Measurements from ENCODE around the gene CNTNAP2. TPM values are rescaled to one million over a fixed set of nuclear protein-coding genes. Genes with fewer than 3 reads are reported as not detected.

Gene CNTNAP2
- total RNA-seq, 1 donor from 2014 or later: 0.27 TPM

DNA sequence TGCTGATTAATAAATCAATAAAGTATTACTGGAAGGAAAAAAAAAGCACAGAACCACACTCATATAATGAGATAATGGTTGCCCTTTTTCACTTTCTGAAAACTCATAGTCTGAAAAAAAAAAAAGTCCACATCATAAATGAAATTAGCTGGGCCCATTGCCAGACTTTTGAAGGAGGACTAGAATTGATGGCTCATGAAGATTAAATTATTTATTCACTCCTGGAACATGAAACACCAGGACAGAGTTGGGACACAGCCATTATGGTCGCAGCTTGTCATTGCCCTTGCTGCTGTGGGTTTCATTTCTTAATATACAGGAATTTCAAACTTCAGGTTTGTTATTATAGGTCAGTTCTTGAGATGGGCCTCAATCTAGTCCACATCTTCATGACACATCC, 91.9 kb downstream of the CNTNAP2 start:
- no peaks in the 10 kb centered on the region for H3K27me3 Mint-ChIP-seq (ENCODE audit: low read depth)
- H3K9me3 Mint-ChIP-seq (ENCODE audit: low read depth): no peaks in the 10 kb centered on the region
- no peak overlapping the region for H3K4me3 Mint-ChIP-seq (ENCODE audit: unreplicated experiment)
- no peak for DNase-seq (ENCODE audit: low spot score)
- no peaks in the 10 kb centered on the region for H3K4me1 Mint-ChIP-seq (ENCODE audit: low read depth)
- no peak overlapping the region for H3K27ac Mint-ChIP-seq (ENCODE audit: unreplicated experiment)
- TF ChIP-seq, protein P1, sequence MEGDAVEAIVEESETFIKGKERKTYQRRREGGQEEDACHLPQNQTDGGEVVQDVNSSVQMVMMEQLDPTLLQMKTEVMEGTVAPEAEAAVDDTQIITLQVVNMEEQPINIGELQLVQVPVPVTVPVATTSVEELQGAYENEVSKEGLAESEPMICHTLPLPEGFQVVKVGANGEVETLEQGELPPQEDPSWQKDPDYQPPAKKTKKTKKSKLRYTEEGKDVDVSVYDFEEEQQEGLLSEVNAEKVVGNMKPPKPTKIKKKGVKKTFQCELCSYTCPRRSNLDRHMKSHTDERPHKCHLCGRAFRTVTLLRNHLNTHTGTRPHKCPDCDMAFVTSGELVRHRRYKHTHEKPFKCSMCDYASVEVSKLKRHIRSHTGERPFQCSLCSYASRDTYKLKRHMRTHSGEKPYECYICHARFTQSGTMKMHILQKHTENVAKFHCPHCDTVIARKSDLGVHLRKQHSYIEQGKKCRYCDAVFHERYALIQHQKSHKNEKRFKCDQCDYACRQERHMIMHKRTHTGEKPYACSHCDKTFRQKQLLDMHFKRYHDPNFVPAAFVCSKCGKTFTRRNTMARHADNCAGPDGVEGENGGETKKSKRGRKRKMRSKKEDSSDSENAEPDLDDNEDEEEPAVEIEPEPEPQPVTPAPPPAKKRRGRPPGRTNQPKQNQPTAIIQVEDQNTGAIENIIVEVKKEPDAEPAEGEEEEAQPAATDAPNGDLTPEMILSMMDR (IDR thresholded peaks at IDR 0.05): no peak
- no peaks in the 10 kb centered on the region for H3K36me3 Mint-ChIP-seq (ENCODE audit: low read depth)

- H3K4me1 Mint-ChIP-seq (ENCODE audit: low read depth): no peaks in the 10 kb centered on the region
- DNase-seq (ENCODE audit: low spot score): no peak
- TF ChIP-seq, protein P1 (IDR thresholded peaks at IDR 0.05): no peak
- H3K4me3 Mint-ChIP-seq (ENCODE audit: unreplicated experiment): no peak overlapping the region
- no peak overlapping the region for H3K27ac Mint-ChIP-seq (ENCODE audit: unreplicated experiment)
- no peaks in the 10 kb centered on the region for H3K36me3 Mint-ChIP-seq (ENCODE audit: low read depth)
- no peaks in the 10 kb centered on the region for H3K27me3 Mint-ChIP-seq (ENCODE audit: low read depth)
- H3K9me3 Mint-ChIP-seq (ENCODE audit: low read depth): peaks cover 7% of the 10 kb centered on the region
Measured at GRCh38 chr7:146214842-146215241, 98.2 kb downstream of the CNTNAP2 start.

- TF ChIP-seq, protein P1 (IDR thresholded peaks at IDR 0.05): no peak
- Mint-ChIP-seq H3K9me3 (ENCODE audit: low read depth) (peaks cover 7% of the 10 kb centered on the region), H3K27ac (ENCODE audit: unreplicated experiment) (no peak overlapping the region), H3K36me3 (ENCODE audit: low read depth) (no peaks in the 10 kb centered on the region), H3K4me3 (ENCODE audit: unreplicated experiment) (no peak overlapping the region), H3K27me3 (ENCODE audit: low read depth) (no peaks in the 10 kb centered on the region), H3K4me1 (ENCODE audit: low read depth) (no peaks in the 10 kb centered on the region)
- DNase-seq (ENCODE audit: low spot score): no peak
Measured at GRCh38 chr7:146216396-146217041, 99.9 kb downstream of the CNTNAP2 start.

DNA sequence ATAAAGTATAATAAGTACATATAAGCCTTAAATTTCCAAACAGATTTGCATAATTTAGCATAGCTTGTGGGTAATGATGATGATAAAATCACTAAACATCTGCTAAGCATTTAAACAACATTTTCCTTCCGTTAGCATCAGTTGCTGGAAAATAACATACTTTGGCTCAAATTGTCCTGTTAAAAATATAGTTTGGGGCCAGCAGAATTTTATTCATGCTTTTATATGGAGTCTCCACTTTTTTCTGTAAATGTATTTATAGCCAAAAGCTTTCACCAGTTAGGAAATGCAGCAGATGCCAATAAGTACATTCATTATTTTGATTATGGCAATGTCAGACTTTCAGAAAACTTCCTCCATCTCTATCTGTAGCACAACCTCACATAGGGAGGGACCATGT, 107.2 kb downstream of the CNTNAP2 start:
- TF ChIP-seq, protein P1 (IDR thresholded peaks at IDR 0.05): no peak
- no peaks in the 10 kb centered on the region for H3K4me1 Mint-ChIP-seq (ENCODE audit: low read depth)
- peaks cover 9% of the 10 kb centered on the region for H3K9me3 Mint-ChIP-seq (ENCODE audit: low read depth)
- H3K27ac Mint-ChIP-seq (ENCODE audit: unreplicated experiment): no peak overlapping the region
- H3K4me3 Mint-ChIP-seq (ENCODE audit: unreplicated experiment): no peak overlapping the region
- no peak for DNase-seq (ENCODE audit: low spot score)
- H3K27me3 Mint-ChIP-seq (ENCODE audit: low read depth): no peaks in the 10 kb centered on the region
- H3K36me3 Mint-ChIP-seq (ENCODE audit: low read depth): no peaks in the 10 kb centered on the region

DNA sequence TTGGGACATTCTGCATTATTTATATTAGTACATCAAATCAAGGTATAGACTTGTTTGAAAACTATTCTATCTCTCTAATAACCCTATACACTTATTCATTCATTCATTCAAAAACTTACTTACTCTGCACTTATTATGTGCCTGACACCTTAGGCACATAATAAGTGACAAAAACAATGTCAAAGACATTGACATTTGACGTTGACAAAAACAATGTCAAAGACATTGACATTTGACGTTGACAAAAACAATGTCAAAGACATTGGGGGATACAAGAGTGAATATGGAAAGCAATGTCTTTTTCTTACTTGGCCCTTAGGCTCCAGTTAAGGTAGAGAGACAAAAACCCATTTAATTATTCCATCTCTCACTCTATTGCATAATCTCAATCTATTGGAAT, 116.0 kb downstream of the CNTNAP2 start:
- Mint-ChIP-seq H3K27ac (ENCODE audit: unreplicated experiment) (no peak overlapping the region), H3K4me3 (ENCODE audit: unreplicated experiment) (no peak overlapping the region), H3K27me3 (ENCODE audit: low read depth) (no peaks in the 10 kb centered on the region), H3K9me3 (ENCODE audit: low read depth) (no peaks in the 10 kb centered on the region), H3K36me3 (ENCODE audit: low read depth) (no peaks in the 10 kb centered on the region), H3K4me1 (ENCODE audit: low read depth) (no peaks in the 10 kb centered on the region)
- DNase-seq (ENCODE audit: low spot score): no peak
- TF ChIP-seq, protein P1 (IDR thresholded peaks at IDR 0.05): no peak
